Brain microvascular endothelial cell (primary cell): Measurements from ENCODE around the gene RPS6KC1.

ENCODE experiments used
- DNase-seq: peaks from one replicate; pipeline ENCODE4 v3.0.0-alpha.2; 2020
- H3K27ac ChIP-seq: fragments of 250-450 bp; sonication (Bioruptor Pico); 2 replicates; pipeline ENCODE4 v1.5.1; 2020; ENCODE audit warnings: mild to moderate bottlenecking, moderate library complexity
- H3K27me3 ChIP-seq: fragments of 250-450 bp; sonication (Bioruptor Pico); replicated peaks from 2 replicates; pipeline ENCODE4 v1.5.1; 2020; ENCODE audit warnings: mild to moderate bottlenecking
- H3K36me3 ChIP-seq: fragments of 250-450 bp; sonication (Bioruptor Pico); replicated peaks from 2 replicates; pipeline ENCODE4 v1.5.1; 2020; ENCODE audit warnings: mild to moderate bottlenecking
- H3K4me3 ChIP-seq: 2 replicates; pipeline ENCODE4 v1.5.1; 2011; ENCODE audit warnings: low read depth, mild to moderate bottlenecking, control low read depth, low read length, moderate library complexity
- in situ Hi-C: cut with HindIII; loops from 2 replicates; pipeline ENCODE4 v1.10.0; 2017; ENCODE audit warnings: low sequenced_read_pairs, low pct_ligation_motif_present
- TF ChIP-seq, protein P1 (sequence below): IDR thresholded peaks from 2 replicates; pipeline ENCODE4 v1.5.1; 2011; ENCODE audit warnings: low read depth, mild to moderate bottlenecking, moderate library complexity, low read length, control low read depth, inconsistent platforms; ENCODE audit errors: missing control alignments

The RPS6KC1 gene

DNA sequence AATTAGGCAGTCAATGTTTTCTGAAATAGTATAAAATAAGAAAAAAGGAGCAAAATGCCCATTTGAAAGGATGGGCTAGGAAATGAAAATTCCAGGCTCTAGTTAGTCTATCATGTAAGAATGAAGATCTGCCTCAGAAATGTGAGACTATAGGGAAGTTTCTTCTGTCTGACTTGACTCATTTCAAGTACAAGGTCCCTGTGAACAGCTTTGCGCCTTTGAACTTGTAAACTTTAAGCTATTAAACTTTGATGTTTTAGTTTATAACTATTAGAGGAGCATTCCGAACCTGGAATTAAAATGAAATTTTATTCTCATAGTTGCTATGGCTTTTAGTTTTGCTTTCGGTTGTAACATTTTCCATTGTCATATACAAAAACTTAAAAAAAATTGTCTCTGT is 199.4 kb downstream of the RPS6KC1 start:
- Histone ChIP-seq H3K36me3 (no peaks in the 10 kb centered on the region), H3K27me3 (no peaks in the 10 kb centered on the region), H3K4me3 (no peak overlapping the region), H3K27ac (no peak overlapping the region)
- in situ Hi-C loops: no loop called here
- DNase-seq: no peak
- TF ChIP-seq, protein P1, sequence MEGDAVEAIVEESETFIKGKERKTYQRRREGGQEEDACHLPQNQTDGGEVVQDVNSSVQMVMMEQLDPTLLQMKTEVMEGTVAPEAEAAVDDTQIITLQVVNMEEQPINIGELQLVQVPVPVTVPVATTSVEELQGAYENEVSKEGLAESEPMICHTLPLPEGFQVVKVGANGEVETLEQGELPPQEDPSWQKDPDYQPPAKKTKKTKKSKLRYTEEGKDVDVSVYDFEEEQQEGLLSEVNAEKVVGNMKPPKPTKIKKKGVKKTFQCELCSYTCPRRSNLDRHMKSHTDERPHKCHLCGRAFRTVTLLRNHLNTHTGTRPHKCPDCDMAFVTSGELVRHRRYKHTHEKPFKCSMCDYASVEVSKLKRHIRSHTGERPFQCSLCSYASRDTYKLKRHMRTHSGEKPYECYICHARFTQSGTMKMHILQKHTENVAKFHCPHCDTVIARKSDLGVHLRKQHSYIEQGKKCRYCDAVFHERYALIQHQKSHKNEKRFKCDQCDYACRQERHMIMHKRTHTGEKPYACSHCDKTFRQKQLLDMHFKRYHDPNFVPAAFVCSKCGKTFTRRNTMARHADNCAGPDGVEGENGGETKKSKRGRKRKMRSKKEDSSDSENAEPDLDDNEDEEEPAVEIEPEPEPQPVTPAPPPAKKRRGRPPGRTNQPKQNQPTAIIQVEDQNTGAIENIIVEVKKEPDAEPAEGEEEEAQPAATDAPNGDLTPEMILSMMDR: no peak

DNA sequence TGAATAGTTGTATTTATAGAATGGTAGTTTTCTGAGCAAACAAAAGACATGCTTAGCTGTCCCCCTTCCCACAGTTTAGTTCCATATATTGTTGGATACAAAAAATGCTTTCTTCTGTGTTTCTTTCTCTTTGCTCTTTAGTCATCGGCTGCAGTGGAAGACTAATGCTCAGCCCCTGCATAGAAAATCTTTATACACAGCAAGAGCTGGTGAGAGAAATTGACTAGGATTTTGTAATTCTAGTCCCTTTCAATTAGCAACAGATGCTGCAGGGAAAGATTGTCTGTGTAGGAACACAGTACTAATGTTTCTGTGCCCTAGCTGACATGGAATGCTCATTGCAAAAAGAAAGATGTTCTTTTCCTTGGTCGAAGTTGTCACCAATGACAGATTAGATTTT is 200.9 kb downstream of the RPS6KC1 start:
- Histone ChIP-seq H3K27ac (no peak overlapping the region), H3K4me3 (no peak overlapping the region), H3K27me3 (no peaks in the 10 kb centered on the region), H3K36me3 (no peaks in the 10 kb centered on the region)
- in situ Hi-C loops: no loop called here
- DNase-seq: no peak
- TF ChIP-seq, protein P1: no peak

DNA sequence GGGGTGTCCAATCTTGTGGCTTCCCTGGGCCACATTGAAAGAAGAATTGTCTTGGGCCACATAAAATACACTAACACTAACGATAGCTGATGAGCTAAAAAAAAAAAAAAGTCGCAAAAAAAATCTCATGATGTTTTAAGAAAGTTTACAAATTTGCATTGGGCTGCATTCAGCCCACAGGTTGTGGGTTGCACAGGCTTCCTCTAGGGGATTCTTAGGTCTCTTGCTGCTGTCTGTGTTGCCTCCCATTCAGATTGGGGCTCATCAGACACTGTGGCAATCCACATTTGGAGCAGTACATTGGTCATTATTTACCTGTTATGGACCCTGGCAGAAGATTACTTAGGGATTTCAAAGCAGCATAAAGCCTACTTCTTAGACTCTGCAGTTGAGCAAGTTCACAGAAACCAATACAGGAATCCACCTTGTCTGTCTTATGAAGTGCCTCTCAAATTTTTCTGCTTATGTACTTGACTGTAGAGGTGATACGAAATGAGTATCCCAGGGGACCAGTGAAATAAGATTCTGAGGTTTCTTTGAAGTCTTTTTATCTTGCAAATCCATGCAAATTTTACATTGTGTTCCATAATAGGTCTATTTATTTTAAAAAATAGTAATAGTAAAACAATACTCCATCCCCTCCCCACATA is 205.5 kb downstream of the RPS6KC1 start:
- no peak for DNase-seq
- in situ Hi-C loops: no loop called here
- Histone ChIP-seq H3K4me3 (no peak overlapping the region), H3K27ac (no peak overlapping the region), H3K27me3 (no peaks in the 10 kb centered on the region), H3K36me3 (no peaks in the 10 kb centered on the region)
- TF ChIP-seq, protein P1: no peak

- no peak for DNase-seq
- TF ChIP-seq, protein P1: no peak
- no peaks in the 10 kb centered on the region for H3K27me3 ChIP-seq
- no peaks in the 10 kb centered on the region for H3K36me3 ChIP-seq
- H3K27ac ChIP-seq: no peak overlapping the region
- no peak overlapping the region for H3K4me3 ChIP-seq
- in situ Hi-C loops: no loop called here
These were observed 209.5 kb downstream of the RPS6KC1 start for GRCh38 chr1:213260311-213261075.

DNA sequence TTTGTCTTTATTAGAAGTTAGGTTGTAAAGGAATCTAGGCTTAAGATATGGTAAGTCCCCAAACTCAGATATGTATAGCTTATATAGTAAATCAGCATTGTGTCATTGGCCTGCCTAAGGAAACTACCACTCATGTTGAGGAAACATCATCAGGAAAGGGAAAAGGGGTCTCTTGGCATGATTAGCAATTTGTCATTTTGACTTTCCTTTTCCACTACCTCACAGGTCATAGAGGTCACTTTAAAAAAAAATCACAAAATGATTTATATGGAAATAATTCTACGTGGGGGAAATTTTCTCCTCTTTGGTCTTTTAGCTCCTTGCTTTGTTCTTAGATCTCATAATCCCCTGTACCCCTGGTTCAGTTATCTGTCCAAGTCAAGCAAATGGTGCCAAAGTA is 213.5 kb downstream of the RPS6KC1 start:
- Histone ChIP-seq H3K36me3 (no peaks in the 10 kb centered on the region), H3K4me3 (no peak overlapping the region), H3K27me3 (no peaks in the 10 kb centered on the region), H3K27ac (no peak overlapping the region)
- no peak for DNase-seq
- TF ChIP-seq, protein P1: no peak
- in situ Hi-C loops: no loop called here
